Inflammatory macrophage treated with lipopolysaccharide for 1 hour (primary cell): ENCODE results near the gene PDE6A.

ENCODE experiments used
- DNase-seq, 2 donors: peaks; one replicate each; pipeline ENCODE4 v3.0.0-alpha.2; 2020 to 2022

The PDE6A gene

DNA sequence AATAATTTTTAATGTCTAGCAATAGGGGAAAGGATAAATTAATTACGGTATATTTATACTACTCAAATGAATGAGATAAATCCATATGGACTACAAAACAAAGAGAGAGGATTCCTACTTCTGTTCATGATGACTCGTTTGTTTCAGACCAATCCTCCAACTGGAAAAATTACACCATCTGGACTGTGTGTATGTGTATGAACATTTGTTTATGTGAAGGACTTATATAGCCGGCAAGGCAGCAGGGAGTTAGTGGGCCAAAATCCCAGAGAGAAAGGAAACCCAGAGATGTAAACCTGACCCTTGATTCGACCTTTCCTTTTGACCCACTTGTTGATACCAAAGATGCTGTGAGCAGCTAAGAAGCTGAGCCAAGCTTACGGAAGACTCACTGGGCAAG lies 20.1 kb downstream of the PDE6A start:
- DNase-seq = no peak

DNA sequence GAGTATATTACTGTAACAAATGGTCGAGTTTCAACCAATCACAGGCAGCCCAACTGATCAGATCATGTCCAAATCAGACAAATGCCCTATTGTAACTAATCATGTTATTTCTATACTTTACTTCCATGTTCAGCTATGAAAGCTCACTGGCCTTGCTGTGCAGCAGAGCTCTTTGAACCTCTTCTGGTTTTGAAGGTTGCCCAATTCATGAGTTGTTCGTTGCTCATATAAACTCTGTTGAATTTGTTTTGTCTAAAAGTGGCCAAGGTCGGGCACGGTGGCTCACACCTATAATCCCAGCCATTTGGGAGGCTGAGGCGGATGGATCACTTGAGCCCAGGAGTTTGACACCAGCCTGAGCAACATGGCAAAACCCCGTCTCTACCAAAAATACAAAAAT lies 21.6 kb downstream of the PDE6A start:
- no peak for DNase-seq

DNA sequence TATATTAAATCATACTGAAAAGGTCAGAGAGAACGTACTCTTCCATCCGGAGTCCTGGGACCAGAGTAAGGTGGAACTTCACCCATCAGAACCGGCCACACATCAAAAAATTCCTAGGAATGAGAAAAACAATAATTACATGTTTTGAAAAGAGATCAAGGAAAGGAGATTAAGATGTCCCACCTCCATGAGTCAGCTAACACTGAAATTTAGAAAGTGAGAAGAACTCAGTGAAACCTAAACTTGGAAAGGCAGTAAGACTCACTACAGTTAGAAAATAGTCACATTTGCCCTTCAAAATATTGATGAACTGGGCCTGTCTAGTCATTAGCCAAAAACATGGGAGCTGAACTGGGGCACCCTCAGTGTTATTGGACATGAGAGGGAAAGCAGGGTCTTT lies 23.0 kb downstream of the PDE6A start:
- no peak for DNase-seq

DNA sequence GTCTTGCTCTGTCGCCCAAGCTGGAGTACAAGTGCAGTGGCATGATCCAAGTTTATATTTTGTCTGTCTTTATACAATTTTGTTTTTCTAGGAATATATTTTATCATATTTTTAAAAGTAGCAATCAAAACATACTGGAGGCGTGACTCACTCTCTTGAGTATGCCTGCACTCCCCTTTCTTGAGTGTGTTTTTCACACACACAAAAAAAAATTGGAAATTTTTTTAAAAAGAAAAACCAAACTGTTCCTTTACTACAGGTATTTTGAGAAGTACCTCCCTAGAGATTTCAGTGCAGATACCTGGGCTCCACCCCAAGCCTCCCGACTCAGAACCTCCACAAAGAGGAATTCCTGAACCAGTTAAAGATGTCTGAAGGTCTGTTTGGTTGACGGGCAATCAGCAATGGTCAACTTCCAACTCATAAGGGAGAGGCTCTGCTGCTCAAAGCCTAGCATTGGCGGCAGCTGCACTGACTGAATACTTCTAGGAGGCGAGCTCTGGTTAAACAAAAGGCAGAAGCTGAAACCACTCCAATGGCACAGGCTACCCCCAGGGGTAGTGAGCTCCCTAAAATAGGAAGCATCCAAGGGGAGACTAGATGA lies 27.4 kb downstream of the PDE6A start:
- no peak for DNase-seq

DNA sequence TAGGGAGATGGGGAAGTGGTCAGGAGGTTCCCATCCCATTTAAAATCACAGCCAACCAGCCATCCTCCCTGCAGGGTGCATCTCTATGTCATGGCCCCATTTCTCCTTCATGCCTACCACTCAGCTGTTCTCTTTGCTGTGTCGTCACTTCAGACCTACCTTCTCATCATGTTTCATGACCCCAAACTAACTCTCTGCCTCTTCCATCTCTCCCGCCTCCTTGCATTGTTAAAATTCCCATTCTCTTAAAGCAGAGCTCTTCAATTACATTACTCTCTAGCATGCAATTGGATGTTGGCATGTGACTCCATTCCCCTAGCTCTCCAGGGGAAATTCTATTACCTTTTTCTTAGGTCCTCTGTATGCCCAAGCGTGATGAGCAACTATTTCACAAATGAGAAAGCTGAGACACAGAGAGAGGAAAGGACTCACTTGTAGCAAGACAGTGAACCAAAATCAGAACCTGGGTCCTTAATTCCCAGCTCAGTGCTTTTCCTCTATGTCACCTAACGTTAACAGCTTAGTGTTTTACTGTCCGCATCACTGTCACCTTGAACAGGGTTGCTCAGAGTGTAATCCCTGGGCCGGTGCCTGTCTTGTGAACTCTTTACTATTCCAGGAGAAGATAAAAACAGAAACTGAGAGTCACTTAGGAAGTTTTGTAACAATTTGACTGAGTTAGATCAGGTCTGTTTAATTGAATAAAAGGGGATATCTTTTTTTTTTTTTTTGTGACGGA lies 28.1 kb downstream of the PDE6A start:
- no peak for DNase-seq

DNA sequence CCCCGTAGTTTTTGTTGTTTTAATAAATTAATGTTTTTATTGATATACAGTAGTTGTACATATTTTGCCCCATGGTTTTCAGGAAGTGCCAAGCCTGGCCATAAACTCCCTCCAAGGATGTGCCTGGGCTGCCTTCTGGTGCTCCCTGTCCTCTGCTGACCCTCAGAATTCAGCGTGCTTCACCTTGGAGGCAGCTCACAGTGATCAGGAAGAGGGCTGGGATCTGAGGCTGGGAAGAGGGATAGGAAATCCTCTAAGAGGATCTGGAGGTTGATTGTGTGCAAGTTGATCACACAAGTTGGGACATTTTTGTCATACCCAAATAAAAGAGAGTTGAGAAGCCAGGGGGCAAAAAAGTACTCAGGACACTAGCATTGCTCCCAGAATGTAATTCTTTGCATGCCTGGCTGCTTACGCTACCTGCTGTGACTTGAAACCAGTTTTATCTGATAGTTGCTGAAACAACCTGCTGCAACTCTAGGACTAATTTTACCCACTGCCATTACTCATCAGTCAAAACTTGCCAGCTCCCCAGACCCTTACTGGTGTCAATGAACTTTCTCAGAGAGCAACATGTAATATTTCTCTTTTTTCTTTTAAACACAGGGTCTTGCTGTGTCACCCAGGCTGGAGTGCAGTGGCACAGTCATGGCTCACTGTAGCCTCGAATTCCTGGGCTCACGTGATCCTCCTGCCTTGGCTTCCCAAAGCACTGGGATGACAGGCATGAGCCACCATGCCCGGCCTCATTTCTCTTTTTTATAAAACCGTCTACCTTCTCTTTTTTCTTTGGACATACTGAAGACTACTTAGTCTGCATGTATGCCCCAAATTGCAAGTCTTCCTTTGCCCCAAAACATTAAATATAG lies 29.0 kb downstream of the PDE6A start:
- no peak for DNase-seq

DNA sequence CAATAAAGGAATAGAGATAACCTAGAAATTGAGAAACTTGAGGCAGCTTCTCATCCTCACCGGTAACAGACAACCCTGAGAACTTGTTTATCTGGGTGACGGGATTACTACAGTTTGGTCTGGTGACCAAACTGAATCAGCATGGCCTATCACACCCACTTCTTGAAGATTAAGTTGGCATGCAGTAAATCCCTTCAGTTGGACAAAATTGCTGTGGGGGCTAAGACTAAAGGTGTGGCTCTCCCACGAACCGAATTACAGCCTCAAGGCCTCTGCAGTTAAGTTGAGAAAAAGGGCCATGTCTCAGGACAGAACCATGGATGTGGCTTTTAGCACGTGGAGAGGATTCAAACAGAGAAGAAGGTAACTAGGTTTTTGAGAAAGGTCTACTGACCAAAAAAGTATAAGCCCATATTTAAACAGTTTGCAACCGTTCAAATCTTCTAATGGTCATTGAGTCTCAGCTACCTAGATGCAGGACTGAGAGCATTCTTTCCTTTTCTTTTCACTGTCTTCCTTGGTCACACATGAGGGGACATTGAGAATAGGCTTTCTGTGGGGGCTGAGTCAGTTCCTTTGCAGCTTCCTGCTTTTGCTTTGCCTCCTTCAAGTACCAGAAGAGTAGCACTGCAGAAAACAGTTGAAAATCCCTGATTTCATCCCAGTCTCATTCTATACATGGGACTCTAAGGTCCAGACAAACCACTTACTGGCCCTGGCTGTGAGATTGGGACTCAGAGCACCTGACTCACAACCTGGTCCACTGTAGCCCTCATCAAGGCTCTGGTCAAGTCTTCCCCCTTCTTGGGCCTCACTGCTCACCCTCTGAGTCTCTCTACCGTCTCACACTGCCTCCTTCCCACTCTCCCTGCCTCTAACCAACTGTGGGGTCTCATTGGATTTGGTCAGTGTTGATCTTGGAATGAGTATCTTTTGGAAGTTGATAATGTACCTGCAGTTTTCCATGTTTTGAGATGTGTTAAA lies 30.9 kb downstream of the PDE6A start:
- DNase-seq = no peak

DNA sequence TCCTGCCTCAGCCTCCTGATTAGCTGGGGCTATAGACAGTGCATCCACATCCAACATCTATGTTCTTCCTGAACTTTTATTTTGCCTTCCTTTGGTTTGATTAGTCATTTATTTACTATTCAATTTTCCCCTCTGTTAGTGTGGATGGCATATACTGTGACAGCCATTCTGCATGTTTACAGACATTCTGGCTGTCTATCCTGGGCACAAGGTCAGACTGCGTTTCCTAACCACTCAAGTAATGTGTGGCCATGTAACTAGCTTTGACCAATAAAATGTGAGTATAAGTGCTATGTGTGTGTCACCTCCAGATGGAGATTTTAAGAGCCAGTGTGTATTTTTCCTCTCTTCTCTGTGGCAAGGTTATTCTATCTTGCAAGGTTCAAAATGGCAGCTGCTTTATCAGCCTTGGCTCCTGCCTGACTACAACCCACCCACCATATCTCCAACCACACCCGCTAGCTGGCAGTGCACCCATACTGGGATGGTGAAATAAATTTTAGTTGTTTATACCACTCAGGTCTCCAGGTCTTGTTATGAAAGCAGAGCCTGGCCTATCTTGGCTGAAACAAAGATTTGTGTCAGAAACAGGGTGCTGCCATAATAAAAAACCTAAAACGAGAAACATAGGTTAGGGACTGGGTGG lies 32.2 kb downstream of the PDE6A start:
- no peak for DNase-seq

DNA sequence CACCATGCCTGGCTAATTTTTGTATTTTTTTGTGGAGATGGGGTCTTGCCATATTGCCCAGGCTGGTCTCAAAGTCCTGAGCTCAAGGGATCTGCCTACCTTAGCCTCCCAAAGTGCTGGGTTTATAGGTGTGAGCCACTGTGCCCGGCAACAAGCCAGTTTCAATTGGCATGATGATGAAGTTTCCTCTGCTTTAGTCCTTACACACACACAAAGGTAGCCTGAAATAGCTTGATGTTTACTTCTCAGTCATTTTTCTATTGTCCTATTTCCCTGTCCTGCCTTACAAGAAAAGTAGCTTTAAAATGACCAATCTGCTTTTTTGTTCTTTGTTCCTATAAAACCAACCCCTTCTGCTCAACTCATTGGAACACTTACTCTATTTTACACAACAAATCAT lies 33.6 kb downstream of the PDE6A start:
- no peak for DNase-seq

DNA sequence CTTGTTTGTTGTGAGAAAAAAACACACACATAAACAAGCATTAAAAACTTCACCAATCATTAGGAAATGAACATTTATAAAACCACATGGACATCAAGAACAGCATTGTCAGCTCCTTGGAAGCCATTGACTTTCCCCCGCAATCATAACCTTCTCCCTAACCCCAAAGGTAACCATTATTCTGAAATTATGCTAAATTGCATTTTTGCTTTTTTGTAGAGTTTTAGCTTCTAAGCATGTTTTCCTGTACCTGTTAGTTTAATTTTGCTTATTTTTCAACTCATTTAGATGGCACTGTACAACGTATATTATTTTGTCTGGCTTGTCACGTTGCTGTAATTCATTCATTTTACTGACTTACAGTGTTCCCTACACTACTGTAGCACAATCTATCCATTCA lies 36.8 kb downstream of the PDE6A start:
- no peak for DNase-seq

DNA sequence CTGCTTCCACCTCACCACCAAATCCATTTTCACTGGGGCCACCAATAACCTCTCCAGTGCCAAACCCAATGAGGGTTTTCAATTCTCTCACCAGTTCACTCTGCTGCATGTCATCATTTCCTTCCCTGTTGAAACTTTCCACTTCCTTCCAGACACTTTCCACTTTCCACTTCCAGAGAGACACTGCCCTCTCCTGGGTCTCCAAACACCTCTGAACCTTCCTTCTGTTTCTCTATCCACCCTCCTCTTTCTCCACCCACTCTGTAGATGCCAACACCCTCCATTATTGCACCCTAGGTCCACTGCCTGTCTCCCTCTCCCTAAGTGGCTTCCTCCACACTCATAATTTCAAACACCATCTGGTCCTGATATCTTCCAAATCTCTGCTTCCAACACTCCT lies 39.6 kb downstream of the PDE6A start:
- peak in 1 of 2 donors; percentile 10 for DNase-seq

DNA sequence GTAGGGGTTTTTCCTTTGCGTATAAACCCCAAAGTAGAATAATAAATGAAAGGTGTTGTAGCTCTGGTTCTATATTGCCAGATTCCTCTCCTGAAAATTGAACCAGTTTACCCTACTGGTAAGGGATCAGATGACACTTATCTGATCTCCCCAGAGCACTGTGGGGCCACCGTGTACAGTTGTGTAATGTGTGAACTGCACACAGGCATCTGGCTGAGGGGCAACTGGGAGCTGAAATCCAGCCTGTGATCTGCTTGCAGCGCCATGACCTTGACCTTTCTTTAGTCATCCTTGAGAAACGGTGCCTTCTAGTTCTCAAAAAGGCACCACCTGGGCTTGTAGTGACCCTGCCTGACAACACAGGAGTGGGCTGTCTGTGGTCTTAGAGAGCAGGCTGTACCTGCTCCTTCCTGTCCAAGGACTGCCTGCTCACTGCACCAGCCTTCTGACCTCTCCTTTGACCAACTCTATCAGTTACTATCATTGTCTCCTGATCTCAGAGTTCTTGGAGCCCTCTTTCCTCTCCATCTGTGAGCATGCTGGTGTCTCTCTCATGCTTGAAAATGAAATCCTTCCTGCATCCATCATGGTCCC lies 40.2 kb downstream of the PDE6A start:
- no peak for DNase-seq

DNA sequence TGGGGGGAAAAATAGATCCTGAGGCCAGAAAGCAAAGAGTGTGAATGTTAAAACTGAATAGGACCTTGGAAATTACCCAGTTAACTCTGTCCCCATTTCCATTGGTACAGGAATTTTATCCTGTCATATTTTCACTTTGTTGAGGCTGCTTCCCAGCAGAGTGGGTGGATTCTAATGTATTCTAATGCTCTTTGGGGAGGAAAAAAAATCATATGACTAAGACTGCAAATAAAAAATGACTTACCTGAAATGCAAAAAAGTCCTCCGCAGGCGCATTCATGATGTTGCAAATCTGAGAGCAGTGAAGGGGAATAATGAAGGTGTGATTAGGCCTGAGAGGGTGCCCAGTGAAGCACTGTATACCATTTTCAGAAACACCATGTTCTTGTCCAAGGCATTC lies 41.2 kb downstream of the PDE6A start:
- no peak for DNase-seq

DNA sequence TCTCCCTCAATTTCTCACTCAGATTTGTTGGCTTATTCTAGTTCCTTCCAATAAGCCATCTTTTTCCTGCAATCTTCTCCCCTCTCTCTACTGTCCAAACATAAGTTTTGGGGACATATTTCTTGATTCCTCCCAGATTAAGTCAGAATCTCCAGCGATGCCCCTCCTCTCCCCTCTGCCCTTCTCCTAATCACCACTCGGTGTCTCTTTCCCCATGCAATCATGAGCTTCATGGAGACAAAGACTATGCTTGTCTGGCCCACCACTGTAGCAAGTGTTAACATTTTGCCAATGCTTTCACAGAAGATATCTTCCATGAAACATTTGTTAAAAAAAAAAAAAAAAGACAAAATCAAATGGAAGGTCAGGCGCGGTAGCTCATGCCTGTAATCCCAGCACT lies 42.4 kb downstream of the PDE6A start:
- no peak for DNase-seq

DNA sequence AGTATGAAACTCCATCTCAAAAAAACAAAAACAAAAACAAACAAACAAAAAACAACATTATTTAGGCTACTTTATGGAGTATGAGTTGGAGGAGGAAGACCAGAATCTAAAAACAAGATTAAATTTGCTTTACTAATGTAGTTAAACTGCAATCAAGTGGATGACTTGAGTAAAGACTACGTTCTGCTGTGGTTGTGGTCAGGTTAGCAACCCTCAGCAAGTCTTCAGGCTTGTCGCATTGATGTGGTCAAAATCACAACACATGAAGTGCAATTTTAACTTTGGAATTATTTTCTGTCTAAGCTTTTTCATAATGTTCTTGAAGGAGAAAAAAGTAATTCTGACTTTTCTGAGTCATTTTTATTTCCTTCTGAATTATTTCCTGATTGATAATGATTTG lies 43.1 kb downstream of the PDE6A start:
- no peak for DNase-seq

DNA sequence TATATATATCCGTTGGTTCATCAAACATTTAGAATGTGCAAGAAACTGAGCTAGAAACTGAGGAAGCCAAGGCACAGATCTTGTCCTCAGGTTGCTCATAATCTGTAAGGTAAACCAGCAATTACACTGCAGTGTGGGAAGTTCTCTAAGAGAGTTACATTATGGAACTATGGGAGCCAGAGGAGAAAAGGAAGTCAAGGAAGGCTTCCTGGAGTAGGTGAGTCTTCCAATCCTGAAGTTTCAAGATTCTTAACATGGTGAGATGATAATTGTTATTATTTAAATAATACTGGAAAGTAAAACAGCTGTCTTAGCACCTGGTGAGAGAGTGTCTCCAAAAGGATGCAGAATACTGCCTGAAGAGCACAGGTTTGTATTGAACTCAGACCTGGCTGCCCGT lies 44.2 kb downstream of the PDE6A start:
- no peak for DNase-seq

DNA sequence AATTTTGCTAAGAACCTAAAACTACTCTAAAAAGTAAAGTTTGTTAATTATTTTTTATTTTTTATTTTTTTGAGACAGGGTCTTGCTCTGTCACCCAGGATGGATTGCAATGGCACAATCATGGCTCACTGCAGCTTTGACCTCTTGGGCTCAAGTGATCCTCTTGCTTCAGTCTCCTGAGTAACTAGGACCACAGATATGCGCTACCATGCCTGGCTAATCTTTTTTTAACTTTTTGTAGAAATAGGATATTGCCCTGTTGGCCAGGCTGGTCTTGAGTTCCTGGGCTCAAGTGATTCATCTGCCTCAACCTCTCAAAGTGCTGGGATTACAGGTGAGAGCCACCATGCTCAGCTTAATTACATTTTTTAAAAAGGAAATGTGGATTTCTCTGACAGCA lies 45.8 kb downstream of the PDE6A start:
- DNase-seq = no peak

DNA sequence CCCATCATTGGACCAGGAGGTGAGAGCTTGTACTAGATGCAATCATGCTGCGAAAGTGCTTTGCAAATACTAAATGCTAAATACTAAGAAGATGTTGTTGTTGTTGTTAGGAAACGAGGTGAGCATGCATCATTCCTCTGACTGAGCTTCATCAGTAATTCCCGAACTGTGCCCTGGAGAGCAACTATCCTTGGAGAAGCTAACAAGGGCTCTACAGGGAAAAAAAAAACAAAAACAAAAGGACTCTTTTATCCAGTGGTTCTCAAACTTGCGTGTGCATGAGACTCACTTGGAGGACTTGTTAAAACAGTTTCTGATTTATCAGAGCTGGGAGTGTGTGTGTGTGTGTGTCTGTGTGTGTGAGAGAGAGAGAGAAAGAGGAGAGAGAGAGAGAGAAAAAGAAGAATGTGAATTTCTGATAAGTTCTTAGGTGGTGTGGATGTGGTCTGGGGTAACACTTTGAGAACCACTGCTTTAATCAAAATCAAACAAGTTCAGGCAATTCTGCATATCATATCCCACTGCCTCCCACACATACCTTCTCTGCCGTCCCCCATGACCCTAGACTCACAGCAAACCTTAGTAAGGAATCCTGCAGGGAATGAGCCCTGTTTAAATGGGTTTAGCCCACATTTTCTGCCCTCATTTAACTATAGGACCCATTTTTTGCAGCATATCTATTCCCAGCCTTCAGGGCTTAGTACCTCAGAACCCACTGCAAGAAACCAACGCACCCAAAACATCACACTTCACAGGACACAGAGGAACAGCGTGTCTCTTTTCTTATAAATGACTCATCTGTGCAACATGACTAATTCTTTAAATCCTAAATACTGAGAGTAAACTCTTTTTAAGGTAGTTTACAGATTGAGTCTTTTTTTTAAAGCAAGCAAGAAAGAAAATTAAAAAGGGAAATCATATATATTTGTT lies 48.9 kb downstream of the PDE6A start:
- DNase-seq = no peak

DNA sequence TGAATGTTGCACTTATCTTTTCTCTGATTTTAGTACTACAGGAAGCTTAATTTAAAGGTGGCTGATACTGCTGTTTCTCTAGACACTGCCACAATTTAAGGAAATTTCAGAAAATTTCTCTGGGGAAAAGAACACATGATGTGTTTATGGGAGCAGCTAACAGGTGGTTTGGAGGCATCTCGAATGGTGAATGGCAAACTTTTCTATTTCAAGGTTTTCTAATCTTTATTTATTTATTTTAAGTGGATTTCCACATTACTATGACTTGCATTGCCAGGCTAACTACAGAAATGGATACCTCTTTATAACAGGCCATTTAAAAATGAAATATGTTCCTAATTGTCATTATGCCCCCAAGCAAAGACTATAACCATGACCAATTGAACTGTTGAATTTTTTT lies 50.4 kb downstream of the PDE6A start:
- no peak for DNase-seq

DNA sequence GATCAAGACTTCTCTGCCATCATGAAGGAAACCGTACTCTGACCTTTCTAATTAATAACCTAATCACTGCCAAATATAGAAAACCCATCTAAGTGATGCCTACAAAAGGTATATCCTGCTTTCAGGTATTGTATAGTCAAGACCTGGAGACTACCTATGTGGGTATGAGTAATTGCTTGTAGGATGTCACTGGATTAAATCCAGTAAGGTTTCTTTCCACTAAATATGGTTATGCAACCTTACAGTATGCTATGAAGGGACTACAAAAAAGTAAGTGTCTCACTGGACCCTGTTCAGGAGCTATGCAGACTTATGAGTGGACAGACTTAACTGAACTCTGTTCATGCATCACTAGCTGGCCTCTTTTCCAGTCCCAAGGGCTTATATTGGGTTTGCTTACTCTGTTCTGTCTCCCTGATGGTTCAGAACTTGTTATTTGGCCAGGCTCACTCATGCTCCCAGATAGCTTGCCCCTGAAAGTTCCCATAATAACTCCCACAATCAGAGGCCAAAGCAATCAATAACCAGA lies 51.1 kb downstream of the PDE6A start:
- DNase-seq = no peak
